Activated CD8-positive, alpha-beta memory T cell treated with anti-CD3 and anti-CD28 coated beads, Interleukin-2, amount 10 ng/mL, durations not matched to agents 7 days and 5 days (primary cell): Measurements from ENCODE around the gene ELF5. TPM values are rescaled to one million over a fixed set of nuclear protein-coding genes. Genes with fewer than 3 reads are reported as not detected.

ENCODE experiments used
- ATAC-seq: fragments of 150-1000 bp; cut with Tn5 transposase; one replicate; pipeline ENCODE4 v1.10.0; 2021; ENCODE audit warnings: moderate library complexity
- CTCF ChIA-PET: fragments of 350-600 bp; sonication (Branson Sonifier 250); formaldehyde crosslinking; loops from one replicate; lab custom pipeline; 2021; ENCODE audit warnings: antibody characterized with exemption; lab: Charles Lee
- DNase-seq: peaks from one replicate; pipeline ENCODE4 v3.0.0-alpha.2; 2020
- H3K27ac Mint-ChIP-seq: one replicate; pipeline ENCODE4 v1.8.0; 2021; ENCODE audit warnings: mild to moderate bottlenecking, mixed read lengths
- H3K27me3 Mint-ChIP-seq: one replicate; pipeline ENCODE4 v1.8.0; 2021; ENCODE audit warnings: mixed read lengths
- H3K36me3 Mint-ChIP-seq: one replicate; pipeline ENCODE4 v1.8.0; 2021; ENCODE audit warnings: mild to moderate bottlenecking, mixed read lengths
- H3K4me1 Mint-ChIP-seq: one replicate; pipeline ENCODE4 v1.8.0; 2021; ENCODE audit warnings: mixed read lengths
- H3K4me3 Mint-ChIP-seq: one replicate; pipeline ENCODE4 v1.8.0; 2021; ENCODE audit warnings: mild to moderate bottlenecking, moderate library complexity, mixed read lengths
- H3K9me3 Mint-ChIP-seq: one replicate; pipeline ENCODE4 v1.8.0; 2022; ENCODE audit warnings: low read depth, mixed read lengths
- total RNA-seq, 2 experiments: library from RNA; stranded (reverse); gene quantifications; one replicate each; pipeline ENCODE4 v1.2.3, GENCODE V29; 2021

The ELF5 gene
- total RNA-seq, 2 experiments from 2014 or later = not detected

- Mint-ChIP-seq H3K4me1 (no peaks in the 10 kb centered on the region), H3K9me3 (no peaks in the 10 kb centered on the region), H3K4me3 (no peak overlapping the region), H3K36me3 (no peaks in the 10 kb centered on the region), H3K27ac (no peak overlapping the region), H3K27me3 (peaks cover 22% of the 10 kb centered on the region)
- DNase-seq (no peak), ATAC-seq (no peak)
- CTCF ChIA-PET = interaction anchor here (1.6 to 2.2 kb wide), 2 partner anchors 17 to 27 kb away, joined by 4 to 6 read pairs; no protein-coding TSS in a partner anchor
Measured at GRCh38 chr11:34495239-34495723, 18.3 kb downstream of the ELF5 start.

DNA sequence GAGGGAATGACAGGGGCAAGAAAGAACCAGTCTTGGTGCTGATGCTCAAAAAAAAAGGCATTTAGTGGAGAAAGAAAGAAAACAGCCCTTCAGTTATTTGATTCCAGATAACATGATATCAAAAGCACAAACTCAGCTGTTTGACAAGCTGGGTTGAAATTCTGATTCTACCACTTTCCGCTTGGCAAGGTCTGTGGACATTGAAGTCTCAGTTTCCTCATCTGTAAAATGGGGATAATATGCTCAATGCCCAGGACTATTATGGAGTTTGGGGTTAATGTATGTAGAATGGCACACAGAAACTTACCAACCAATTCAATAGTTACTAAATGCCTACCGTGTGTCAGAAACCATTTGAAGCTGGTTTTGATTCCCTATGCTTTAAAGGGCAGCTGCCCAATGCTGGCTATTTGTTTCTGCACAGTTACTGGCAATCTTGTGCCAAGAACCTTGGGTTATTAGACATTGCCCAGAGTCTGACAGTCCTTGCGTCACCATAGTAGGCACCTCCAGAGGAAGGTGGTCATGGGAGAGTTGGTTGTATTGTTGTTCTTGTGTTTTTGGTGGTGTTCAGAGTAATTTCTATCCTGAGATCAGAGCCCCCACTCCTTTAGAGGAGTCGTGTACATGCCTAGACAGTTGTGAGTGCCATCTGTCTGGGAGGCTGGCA, 19.5 kb downstream of the ELF5 start:
- H3K9me3 Mint-ChIP-seq = no peaks in the 10 kb centered on the region
- H3K27ac Mint-ChIP-seq = no peak overlapping the region
- no peaks in the 10 kb centered on the region for H3K4me1 Mint-ChIP-seq
- H3K27me3 Mint-ChIP-seq = peaks cover 13% of the 10 kb centered on the region
- H3K36me3 Mint-ChIP-seq = no peaks in the 10 kb centered on the region
- DNase-seq (no peak), ATAC-seq (no peak)
- CTCF ChIA-PET = interaction anchor here (1.6 to 2.2 kb wide), 2 partner anchors 19 to 26 kb away, joined by 4 to 6 read pairs; no protein-coding TSS in a partner anchor
- H3K4me3 Mint-ChIP-seq = no peak overlapping the region

- no peak overlapping the region for H3K4me3 Mint-ChIP-seq
- no peaks in the 10 kb centered on the region for H3K9me3 Mint-ChIP-seq
- DNase-seq (no peak), ATAC-seq (no peak)
- peaks cover 11% of the 10 kb centered on the region for H3K27me3 Mint-ChIP-seq
- no peak overlapping the region for H3K27ac Mint-ChIP-seq
- CTCF ChIA-PET = interaction anchor here (1.2 kb wide), 1 partner anchor 20 kb away, joined by 5 read pairs; the partner anchor contains the start of gene ELF5
- H3K4me1 Mint-ChIP-seq = no peaks in the 10 kb centered on the region
- no peaks in the 10 kb centered on the region for H3K36me3 Mint-ChIP-seq
Measured at GRCh38 chr11:34493468-34493867, 20.1 kb downstream of the ELF5 start.

DNA sequence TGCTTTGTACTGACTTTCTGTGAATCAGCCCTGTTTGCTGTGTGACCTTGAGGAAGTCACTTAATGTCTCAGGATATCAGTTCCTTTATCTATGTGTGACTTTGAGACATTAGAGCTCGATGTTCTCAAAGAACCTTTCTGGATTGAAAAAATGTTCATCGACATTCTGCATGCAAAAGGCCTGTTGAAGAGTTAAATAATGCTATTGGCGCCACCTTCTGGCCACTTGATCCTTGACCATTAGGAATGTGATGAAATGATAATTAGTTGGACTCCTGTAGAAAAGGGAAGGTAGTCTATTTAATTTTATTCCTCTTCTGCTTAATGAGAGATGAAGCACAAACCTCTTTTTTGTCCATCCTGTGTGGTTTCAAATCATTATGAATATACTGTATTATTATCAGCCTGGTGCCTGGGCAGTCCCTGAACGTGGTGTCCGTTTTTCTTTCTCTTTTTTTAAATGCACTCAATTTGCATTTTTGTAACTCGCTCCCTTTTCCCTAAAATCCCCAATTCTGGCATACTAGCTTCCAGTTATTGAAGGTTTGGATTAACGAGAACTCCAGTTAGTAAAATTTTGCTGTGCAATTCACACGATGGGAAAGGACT, 20.7 kb downstream of the ELF5 start:
- Mint-ChIP-seq H3K4me1 (no peaks in the 10 kb centered on the region), H3K9me3 (no peaks in the 10 kb centered on the region), H3K27ac (no peak overlapping the region), H3K36me3 (no peaks in the 10 kb centered on the region), H3K4me3 (no peak overlapping the region), H3K27me3 (peaks cover 10% of the 10 kb centered on the region)
- CTCF ChIA-PET = interaction anchor here (0.7 to 1.6 kb wide), 14 partner anchors 10 to 496 kb away, joined by 3 to 9 read pairs (median 3); partner anchors contain the start of gene ELF5
- peak; percentile 57 for DNase-seq
- no peak for ATAC-seq

DNA sequence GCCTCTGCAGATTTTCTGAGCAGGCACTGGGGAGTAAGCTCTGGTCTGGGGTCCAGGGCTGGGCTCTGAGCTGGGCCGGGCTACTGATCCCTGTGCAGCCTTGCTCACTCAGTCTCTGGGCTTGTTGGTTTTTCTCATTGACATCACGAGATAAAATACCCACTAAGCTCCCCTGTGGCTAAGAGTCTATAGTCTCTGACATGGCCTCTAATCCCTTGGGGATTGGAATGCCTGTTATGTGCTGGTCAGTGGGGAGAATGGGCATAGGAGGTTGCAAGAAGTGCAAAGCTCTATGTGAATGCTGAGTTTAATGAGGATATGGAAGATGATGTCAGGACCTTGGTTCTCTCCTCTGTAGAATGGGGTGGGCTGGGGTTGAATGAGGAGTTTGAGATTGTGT, 23.3 kb downstream of the ELF5 start:
- no peak overlapping the region for H3K27ac Mint-ChIP-seq
- peaks cover 9% of the 10 kb centered on the region for H3K27me3 Mint-ChIP-seq
- DNase-seq (peak; percentile 11), ATAC-seq (no peak)
- H3K4me3 Mint-ChIP-seq = no peak overlapping the region
- no peaks in the 10 kb centered on the region for H3K4me1 Mint-ChIP-seq
- no peaks in the 10 kb centered on the region for H3K9me3 Mint-ChIP-seq
- H3K36me3 Mint-ChIP-seq = no peaks in the 10 kb centered on the region
- CTCF ChIA-PET = interaction anchor here (1.3 kb wide), 1 partner anchor 23 kb away, joined by 3 read pairs; no protein-coding TSS in a partner anchor

DNA sequence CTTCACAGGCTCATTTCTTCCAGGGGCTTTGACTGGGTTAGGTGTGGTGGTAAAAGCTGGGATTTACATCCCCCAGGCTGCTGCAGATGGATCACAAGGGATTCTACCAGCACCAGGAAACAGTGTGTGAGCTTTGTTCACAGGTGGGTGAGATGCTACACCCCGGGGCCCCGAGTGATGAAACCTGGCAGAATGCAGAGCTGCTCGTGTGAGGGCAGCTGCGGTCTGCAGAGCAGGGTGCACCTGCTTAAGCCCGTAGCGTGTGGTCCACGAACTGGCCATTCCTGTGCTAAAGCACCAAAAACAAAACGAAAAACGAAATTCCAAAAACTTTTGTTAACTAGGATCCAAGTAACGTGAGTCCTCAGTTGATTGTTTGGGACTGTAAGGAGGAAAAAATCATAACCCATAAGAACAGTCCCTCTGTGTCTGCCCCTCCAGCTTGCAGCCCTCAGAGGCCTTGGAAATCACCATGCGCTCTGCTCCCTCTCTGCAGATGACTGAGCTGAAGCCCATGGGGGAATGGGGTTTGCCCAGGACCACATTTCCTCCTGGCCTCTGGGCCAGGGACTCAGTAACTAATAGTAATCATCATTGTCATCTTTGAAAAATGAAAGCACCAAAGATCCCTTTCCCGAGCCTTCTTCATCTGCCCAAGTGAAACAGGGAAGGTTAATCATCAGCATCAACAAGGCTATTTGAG, 24.6 kb downstream of the ELF5 start:
- H3K27me3 Mint-ChIP-seq = peaks cover 6% of the 10 kb centered on the region
- H3K4me1 Mint-ChIP-seq = no peaks in the 10 kb centered on the region
- no peak overlapping the region for H3K4me3 Mint-ChIP-seq
- ATAC-seq (no peak), DNase-seq (peak; percentile 19)
- CTCF ChIA-PET = interaction anchor here (1.3 kb wide), 1 partner anchor 24 kb away, joined by 3 read pairs; no protein-coding TSS in a partner anchor
- H3K9me3 Mint-ChIP-seq = no peaks in the 10 kb centered on the region
- no peaks in the 10 kb centered on the region for H3K36me3 Mint-ChIP-seq
- no peak overlapping the region for H3K27ac Mint-ChIP-seq

DNA sequence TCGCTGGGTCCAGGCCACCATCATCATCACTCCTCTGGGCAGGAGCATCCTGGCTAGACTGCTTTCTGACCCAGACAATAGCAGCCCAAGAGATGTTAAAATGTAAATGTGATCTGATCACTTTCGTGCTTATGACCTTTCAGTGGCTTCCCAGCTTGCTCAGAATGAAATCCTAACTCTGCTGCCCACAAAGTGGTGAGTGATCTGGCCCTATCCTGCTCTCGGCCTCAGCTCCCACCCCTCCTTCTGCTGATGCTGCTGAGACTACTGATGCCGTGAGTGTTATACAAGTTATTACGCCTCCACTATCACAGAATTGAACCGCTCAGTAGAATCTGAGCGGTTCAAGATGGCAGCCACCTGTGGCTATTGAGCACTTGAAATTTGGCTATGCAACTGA, 26.2 kb downstream of the ELF5 start:
- CTCF ChIA-PET = no interaction called here
- Mint-ChIP-seq H3K9me3 (no peaks in the 10 kb centered on the region), H3K36me3 (no peaks in the 10 kb centered on the region), H3K4me1 (no peaks in the 10 kb centered on the region), H3K4me3 (no peak overlapping the region), H3K27me3 (peaks cover 6% of the 10 kb centered on the region), H3K27ac (no peak overlapping the region)
- DNase-seq = peak; percentile 36
- ATAC-seq = no peak

DNA sequence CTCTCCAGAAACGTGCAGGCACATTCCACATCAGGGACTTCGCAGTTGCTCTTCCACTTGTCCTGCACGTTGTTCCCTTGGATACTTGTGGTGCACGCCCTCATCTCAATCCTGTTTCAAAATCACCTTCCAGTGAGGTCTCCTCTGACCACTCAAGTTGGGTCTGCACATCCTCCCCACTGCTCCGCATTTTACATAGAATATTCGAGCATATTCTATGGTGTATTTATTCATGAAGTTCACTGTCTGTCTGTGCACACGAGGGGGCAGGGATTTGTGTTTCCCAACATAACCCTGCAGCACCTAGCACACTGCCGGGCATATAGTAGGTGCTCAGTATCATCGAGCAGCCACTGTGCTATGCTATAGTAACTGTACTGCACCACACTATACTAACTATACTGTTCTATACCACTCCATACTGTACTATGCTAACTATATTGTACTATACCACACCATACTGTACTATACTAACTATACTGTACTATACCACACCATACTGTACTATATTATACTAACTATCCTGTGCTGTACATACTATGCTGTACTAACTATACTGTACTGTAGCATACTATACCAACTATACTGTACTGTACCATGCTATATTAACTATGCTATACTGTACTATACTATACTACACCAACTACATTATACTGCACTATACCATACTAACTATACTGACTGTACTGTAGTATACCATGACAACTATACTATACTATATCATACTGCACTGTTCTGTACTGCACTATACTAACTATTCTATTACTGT, 30.3 kb downstream of the ELF5 start:
- Mint-ChIP-seq H3K4me1 (no peaks in the 10 kb centered on the region), H3K9me3 (no peaks in the 10 kb centered on the region), H3K36me3 (no peaks in the 10 kb centered on the region), H3K4me3 (no peak overlapping the region), H3K27me3 (peaks cover 29% of the 10 kb centered on the region), H3K27ac (no peak overlapping the region)
- ATAC-seq (no peak), DNase-seq (no peak)
- CTCF ChIA-PET = interaction anchor here (1.0 kb wide), 1 partner anchor 9 kb away, joined by 3 read pairs; no protein-coding TSS in a partner anchor

- CTCF ChIA-PET = no interaction called here
- Mint-ChIP-seq H3K27me3 (peaks cover 37% of the 10 kb centered on the region), H3K4me1 (no peaks in the 10 kb centered on the region), H3K36me3 (no peaks in the 10 kb centered on the region), H3K4me3 (no peak overlapping the region), H3K27ac (no peak overlapping the region), H3K9me3 (no peaks in the 10 kb centered on the region)
- no peak for DNase-seq
- no peak for ATAC-seq
Measured at GRCh38 chr11:34481307-34481706, 32.3 kb downstream of the ELF5 start.

DNA sequence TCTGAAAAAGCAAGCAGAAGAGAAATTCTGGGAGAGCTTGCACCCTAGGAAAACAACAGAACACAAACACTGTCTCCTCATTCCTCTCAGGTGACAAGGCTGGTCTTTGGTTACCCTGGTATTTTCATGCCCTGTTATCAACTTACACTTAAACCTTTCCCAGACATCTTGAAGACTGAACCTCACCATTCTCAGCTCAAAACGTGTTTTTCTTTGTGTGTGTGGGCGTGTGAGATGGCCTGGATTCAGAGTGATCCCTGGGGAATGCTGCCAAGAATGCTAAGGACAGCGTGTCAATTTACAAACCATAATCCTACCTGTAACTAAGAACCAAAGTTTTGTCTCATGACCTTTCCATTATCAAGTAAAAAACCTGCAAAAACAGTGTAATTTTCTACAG, 33.3 kb downstream of the ELF5 start:
- H3K27me3 Mint-ChIP-seq = peaks cover 37% of the 10 kb centered on the region
- CTCF ChIA-PET = interaction anchor here (1.8 kb wide), 1 partner anchor 12 kb away, joined by 6 read pairs; no protein-coding TSS in a partner anchor
- no peak for ATAC-seq

GRCh38 chr11:34478845-34479663, 34.5 kb downstream of the ELF5 start:
- H3K27me3 Mint-ChIP-seq = peaks cover 37% of the 10 kb centered on the region
- CTCF ChIA-PET = interaction anchor here (0.7 to 1.8 kb wide), 3 partner anchors 13 to 621 kb away, joined by 3 to 6 read pairs (median 4); no protein-coding TSS in a partner anchor
- H3K9me3 Mint-ChIP-seq = no peaks in the 10 kb centered on the region
- no peak for ATAC-seq
- no peaks in the 10 kb centered on the region for H3K4me1 Mint-ChIP-seq
- H3K27ac Mint-ChIP-seq = no peak overlapping the region
- H3K4me3 Mint-ChIP-seq = no peak overlapping the region
- DNase-seq = no peak
- no peaks in the 10 kb centered on the region for H3K36me3 Mint-ChIP-seq

More for the DNA sequence above, 33.3 kb downstream of the ELF5 start:
- no peaks in the 10 kb centered on the region for H3K4me1 Mint-ChIP-seq
- no peak overlapping the region for H3K27ac Mint-ChIP-seq
- no peaks in the 10 kb centered on the region for H3K9me3 Mint-ChIP-seq
- H3K4me3 Mint-ChIP-seq = no peak overlapping the region
- no peak for DNase-seq
- no peaks in the 10 kb centered on the region for H3K36me3 Mint-ChIP-seq

- peaks cover 32% of the 10 kb centered on the region for H3K27me3 Mint-ChIP-seq
- H3K27ac Mint-ChIP-seq = no peak overlapping the region
- ATAC-seq (no peak), DNase-seq (no peak)
- peaks cover 7% of the 10 kb centered on the region for H3K36me3 Mint-ChIP-seq
- H3K4me3 Mint-ChIP-seq = no peak overlapping the region
- CTCF ChIA-PET = no interaction called here
- H3K9me3 Mint-ChIP-seq = no peaks in the 10 kb centered on the region
- H3K4me1 Mint-ChIP-seq = no peaks in the 10 kb centered on the region
Measured at GRCh38 chr11:34476849-34477248, 36.7 kb downstream of the ELF5 start.
